Left forelimb (tissue), 1 donor: ENCODE data around the gene SMIM26.

Experiments used
- DNase-seq: peaks from one replicate; pipeline ENCODE4 v3.0.0-alpha.2; 2018; ENCODE audit warnings: low spot score

SMIM26 gene

DNA sequence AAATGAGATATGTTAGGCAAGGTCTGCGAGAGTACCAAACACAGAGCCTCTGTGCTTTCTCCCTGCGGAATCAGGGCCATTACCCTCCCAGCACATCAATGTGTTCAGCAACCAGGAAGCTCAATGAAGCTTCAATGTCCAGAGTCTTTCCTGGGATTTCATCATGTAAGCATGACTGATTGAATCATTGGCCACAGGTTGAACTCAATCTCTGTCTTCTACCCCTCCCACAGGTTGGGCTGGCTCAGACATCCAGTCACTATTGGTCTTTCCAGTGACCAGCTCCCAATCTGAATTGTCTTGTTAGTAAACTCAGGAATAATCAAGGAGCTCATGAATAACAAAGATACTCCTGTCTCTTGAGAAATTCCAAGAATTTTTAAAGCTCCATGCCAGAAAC lies 17.9 kb downstream of the SMIM26 start:
- DNase-seq, result no peak

DNA sequence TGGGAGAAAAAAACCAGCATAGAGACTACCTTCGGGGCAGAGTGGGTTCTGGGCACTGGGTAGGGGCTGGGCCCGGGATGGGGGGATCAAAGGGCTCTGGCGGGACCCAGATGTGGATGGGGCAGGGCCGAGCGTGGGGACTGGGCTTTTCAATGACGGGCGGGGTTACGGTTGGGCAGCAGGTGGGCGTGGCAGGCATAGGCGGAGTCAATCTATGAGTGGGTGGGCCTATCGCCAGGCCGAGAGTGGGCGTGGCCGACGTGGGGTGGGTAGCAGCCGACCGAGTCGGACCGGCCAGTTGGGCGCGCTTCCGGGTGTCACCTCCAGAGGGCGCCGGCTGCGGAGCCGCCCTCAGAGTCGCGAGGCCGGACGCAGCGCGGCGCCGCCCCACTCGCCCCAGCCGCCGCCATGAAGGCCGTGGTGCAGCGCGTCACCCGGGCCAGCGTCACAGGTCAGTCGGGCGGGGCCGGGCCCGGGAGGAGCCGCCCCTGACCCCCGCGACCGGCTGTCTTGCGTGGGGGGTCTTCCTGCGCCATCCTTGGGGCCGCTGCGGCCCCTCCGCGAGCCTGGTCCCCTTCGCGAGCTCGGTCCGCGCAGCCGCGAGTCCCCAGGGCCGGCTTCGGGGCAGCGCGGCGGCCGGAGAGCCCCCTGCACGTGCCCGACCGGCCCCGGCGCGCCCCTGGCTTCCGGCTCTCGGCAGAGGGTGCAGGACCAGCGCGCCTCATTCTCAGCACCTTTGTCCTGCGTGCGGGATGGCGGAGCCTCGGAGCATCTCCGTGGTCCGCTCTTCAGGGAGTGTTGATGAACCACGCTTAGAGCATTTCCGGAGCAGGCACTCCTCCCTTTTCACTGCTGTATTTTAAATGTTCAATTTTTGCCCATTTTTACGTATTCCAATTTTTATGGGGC lies 20.7 kb downstream of the SMIM26 start, which contains the start of gene DTD1:
Gene DTD1, plus strand, starts transcription at position 390 of the 909 bp plus-strand sequence. Its CDS starts 19 bp downstream, at position 409.
- DNase-seq, result peak; percentile 91

DNA sequence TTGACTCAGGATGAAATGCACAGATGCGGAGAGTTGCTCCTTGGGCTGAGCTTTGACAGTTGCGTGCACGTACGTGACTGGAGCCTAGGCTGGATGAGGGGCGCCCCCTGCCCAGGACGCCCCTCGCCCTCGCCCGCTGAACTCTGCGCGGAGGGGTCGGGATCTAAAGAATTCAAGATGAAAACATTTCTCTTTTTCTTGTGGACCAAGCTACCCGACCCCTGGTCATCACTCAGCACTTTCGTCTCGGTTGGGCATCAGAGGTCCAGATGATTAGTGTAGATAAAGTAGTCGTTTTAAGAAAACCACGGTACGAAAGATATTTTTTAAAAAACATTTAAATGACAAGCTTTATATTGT lies 21.3 kb downstream of the SMIM26 start:
- no peak for DNase-seq

DNA sequence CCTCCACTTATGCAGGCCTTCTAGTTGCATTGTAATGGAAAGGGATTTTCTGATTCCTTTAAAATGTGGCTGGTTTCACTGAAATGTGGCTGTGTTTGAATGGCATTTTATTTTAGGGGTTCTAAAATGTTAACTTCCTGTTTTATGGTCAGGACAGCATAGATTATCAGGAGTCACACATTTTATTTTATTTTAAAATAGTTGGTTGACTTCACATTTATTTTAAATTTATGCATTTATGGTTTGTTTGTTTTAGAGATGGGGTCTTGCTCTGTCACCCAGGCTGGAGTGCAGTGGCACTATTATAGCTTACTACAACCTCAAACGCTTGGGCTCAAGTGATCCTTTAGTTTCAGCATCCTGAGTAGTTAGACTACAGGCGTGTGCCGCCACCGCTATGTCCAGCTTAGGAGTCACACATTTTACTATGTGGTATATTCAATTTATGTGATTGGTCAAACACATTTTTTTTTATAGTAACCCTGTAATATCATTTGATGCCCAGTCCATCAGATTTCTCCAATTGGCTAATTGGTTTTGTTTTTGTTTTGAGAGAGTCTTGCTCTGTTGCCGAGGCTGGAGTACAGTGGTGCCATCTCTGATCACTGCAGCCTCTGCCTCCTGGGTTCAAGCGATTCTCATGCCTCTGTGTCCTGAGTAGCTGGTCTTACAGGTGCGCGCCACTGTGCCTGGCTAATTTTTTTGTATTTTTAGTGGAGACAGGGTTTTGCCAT lies 22.9 kb downstream of the SMIM26 start:
- DNase-seq, result no peak

DNA sequence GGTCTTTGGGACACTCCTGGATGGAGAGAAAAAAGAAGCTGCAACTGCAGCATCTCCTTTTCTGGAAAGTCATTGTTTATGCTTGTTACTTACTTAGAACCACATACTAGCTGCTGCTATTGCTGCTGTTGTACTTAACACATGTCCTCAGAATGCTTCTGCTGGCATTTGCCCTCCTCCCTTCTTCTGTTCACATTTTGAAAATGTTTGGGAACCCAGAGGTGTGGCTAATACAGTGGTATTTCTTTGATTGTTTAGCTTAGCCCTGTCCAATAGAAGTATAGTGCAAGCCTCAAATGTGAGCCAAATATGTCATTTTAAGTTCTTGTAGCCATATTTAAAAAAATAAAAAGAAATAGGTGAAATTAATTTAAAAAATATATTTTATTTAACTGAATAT lies 29.0 kb downstream of the SMIM26 start:
- no peak for DNase-seq

DNA sequence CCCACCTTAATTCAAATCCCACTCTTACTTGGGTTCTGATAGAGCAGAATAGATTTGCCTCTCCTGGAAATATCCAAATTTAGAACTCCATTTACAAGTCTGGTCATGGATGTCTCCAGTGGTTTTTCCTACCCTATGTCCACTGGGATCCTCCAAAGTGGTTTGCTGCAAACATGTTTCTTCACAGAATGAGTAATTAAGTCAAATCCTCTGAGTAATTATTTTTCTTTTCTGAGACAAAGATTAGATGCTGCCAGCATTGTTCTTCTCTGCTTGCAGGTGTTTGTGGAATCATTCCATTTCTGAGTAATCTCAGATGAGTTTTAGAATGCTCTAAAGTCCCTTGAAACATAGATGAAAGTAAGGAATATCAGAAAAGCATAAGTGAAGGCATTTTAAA lies 42.5 kb downstream of the SMIM26 start:
- no peak for DNase-seq

GRCh38 chr20:18611492-18611891 lies 44.3 kb downstream of the SMIM26 start:
- no peak for DNase-seq

DNA sequence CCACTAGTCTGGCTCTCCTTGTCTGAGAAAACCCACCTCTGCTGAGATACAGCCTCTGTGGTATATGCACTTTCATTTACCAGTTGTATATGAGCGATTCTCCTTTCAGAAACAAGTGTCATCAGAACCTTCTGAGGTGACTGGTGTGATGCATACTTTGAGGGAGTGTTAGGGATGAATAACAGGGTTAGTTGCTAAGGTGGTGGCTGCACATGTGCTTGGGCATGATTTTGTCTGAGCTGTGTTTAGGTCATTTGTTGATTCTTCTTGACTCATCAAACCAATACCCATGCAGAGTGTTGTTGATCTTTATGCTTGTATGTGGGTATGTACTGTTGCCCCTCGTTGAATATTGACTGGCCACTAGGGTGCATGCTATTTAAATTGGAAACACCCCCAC lies 46.3 kb downstream of the SMIM26 start:
- no peak for DNase-seq

GRCh38 chr20:18614244-18614643 lies 47.0 kb downstream of the SMIM26 start:
- no peak for DNase-seq

DNA sequence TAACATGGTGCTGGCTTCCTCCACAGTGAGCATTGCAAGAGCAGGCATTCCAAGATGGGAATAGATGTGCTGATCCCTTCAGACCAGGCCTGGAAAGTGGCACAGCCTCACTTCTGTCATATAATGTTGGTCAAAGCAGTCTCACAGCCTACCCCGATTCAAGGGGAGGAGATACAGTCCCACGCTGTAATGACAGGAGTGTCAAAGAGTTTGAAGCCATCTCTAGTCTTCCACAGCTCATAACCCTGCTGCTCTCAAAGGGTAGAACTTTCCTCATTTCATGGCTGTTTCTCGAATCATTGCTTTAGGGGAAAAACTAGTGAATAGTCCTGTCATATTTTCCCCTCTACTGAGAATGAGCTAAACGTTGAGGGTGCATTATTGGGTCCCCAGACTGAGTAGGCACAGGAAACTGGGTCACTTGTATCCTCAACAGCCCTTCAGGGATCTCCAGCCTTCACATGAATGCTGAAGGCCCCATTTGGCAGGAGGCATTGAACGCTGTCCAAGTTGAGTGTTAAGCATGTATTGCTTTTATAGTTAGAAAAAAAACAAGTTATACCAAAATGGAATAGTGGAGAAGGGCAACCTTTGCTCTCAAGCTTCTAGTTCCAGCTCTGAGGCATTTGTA lies 47.9 kb downstream of the SMIM26 start:
- no peak for DNase-seq
